Measurements from ENCODE around the gene UPK3B.
"Not testable (repeated sequence)": the region's sequence is repeated elsewhere in the genome, so short reads cannot be mapped to it uniquely, and the experiment has no call there.

DNA sequence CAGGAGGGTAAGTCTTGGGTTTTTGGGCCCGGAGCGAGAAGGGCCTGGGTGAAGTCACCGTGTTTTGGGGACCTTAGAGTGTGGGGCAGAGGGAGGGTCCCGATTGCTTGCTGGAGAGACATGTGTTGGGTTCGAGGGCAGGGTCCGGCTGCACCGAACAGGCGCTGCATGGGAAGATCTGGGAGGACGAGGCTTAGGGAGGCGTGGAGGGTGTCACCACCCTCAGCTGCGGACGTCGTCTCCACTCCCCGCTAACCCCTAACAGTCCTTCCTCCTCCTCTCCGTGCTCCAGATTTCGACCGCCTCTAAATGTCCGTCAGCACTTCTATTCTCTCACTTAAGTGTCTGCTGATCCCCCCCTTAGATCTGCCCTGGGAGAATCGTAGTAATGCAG is 39.5 kb downstream of the UPK3B start:
- TF ChIP-seq, protein P1, sequence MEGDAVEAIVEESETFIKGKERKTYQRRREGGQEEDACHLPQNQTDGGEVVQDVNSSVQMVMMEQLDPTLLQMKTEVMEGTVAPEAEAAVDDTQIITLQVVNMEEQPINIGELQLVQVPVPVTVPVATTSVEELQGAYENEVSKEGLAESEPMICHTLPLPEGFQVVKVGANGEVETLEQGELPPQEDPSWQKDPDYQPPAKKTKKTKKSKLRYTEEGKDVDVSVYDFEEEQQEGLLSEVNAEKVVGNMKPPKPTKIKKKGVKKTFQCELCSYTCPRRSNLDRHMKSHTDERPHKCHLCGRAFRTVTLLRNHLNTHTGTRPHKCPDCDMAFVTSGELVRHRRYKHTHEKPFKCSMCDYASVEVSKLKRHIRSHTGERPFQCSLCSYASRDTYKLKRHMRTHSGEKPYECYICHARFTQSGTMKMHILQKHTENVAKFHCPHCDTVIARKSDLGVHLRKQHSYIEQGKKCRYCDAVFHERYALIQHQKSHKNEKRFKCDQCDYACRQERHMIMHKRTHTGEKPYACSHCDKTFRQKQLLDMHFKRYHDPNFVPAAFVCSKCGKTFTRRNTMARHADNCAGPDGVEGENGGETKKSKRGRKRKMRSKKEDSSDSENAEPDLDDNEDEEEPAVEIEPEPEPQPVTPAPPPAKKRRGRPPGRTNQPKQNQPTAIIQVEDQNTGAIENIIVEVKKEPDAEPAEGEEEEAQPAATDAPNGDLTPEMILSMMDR (IDR thresholded peaks at IDR 0.05; ENCODE audit: low read depth, low read length, poor library complexity, severe bottlenecking) = not testable (repeated sequence)
- TF ChIP-seq EZH2phosphoT487 (IDR thresholded peaks at IDR 0.05; ENCODE audit: borderline replicate concordance, low read length) = not testable (repeated sequence)

Measured in DOHH2 (cell line).